Measurements from ENCODE around the gene OPHN1. TPM values are rescaled to one million over a fixed set of nuclear protein-coding genes. Genes with fewer than 3 reads are reported as not detected.

OPHN1 gene
- total and polyA plus RNA-seq, 2 of the 13 experiments (the other 11 are each of a cell fraction or from before 2014, with no cell fraction given) = 1.6 to 1.7 TPM

- no peak for TF ChIP-seq HMGA1 (CRISPR knock-in tag; conservative IDR thresholded peaks at IDR 0.05)
- no peak for TF ChIP-seq HBP1 (CRISPR knock-in tag; IDR thresholded peaks at IDR 0.05; ENCODE audit: low read depth)
- no peak for TF ChIP-seq MYNN (CRISPR knock-in tag; IDR thresholded peaks at IDR 0.05; ENCODE audit: low read depth)
- TF ChIP-seq KLF13 (CRISPR knock-in tag; IDR thresholded peaks at IDR 0.05) = no peak
- TF ChIP-seq REST (IDR thresholded peaks at IDR 0.05; ENCODE audit: borderline replicate concordance in 1 of 2, low read depth in 1 of 2, low read length in 2 of 2) = no peak
- no peak for TF ChIP-seq ZNF281 (CRISPR knock-in tag; IDR thresholded peaks at IDR 0.05; ENCODE audit: borderline replicate concordance)
- TF ChIP-seq ZNF3 (CRISPR knock-in tag; IDR thresholded peaks at IDR 0.05) = no peak
- no peak for TF ChIP-seq NONO (IDR thresholded peaks at IDR 0.05)
- no peak for TF ChIP-seq NONO (CRISPR knock-in tag; conservative IDR thresholded peaks at IDR 0.05)
- TF ChIP-seq ZGPAT (CRISPR knock-in tag; IDR thresholded peaks at IDR 0.05) = peak; percentile 43; the same call in 1 of the 2 replicates
- peak; percentile 78 for TF ChIP-seq ZNF263 (CRISPR knock-in tag; IDR thresholded peaks at IDR 0.05)
- no peak; the same call in 1 of the 2 replicates for TF ChIP-seq GABPA (IDR thresholded peaks at IDR 0.05; ENCODE audit: low read depth, low read length)
- peak; percentile 64 for TF ChIP-seq GABPA (CRISPR knock-in tag; IDR thresholded peaks at IDR 0.05; ENCODE audit: low read depth)
- no peak for TF ChIP-seq ZNF101 (CRISPR knock-in tag; IDR thresholded peaks at IDR 0.05; ENCODE audit: borderline replicate concordance, low read depth)
- no peak for TF ChIP-seq ATF7 (IDR thresholded peaks at IDR 0.05)
- no peak for TF ChIP-seq ATF7 (CRISPR knock-in tag; IDR thresholded peaks at IDR 0.05)
Measured at GRCh38 chrX:68433155-68433980, at the start of gene OPHN1 (continued).

Measured in HepG2 (cell line).